NCI-H2227 (cell line): ENCODE data around the gene ACTL7B.
"Not testable (repeated sequence)": the region's sequence is repeated elsewhere in the genome, so short reads cannot be mapped to it uniquely, and the experiment has no call there.

Experiments used
- DNase-seq: peaks from one replicate; lab custom pipeline; 2025; ENCODE audit not compliant: unreplicated experiment; lab: John Stamatoyannopoulos, UW

ACTL7B gene, protein sequence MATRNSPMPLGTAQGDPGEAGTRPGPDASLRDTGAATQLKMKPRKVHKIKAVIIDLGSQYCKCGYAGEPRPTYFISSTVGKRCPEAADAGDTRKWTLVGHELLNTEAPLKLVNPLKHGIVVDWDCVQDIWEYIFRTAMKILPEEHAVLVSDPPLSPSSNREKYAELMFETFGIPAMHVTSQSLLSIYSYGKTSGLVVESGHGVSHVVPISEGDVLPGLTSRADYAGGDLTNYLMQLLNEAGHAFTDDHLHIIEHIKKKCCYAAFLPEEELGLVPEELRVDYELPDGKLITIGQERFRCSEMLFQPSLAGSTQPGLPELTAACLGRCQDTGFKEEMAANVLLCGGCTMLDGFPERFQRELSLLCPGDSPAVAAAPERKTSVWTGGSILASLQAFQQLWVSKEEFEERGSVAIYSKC

GRCh38 chr9:108855888-108856287 is at the start of gene ACTL7B:
Gene ACTL7B, minus strand, starts transcription at chr9:108855986. Its CDS starts 56 bp downstream, at chr9:108855930.
- no peak for DNase-seq

GRCh38 chr9:108905494-108905893 is 49.7 kb upstream of the ACTL7B start:
- DNase-seq = no peak

DNA sequence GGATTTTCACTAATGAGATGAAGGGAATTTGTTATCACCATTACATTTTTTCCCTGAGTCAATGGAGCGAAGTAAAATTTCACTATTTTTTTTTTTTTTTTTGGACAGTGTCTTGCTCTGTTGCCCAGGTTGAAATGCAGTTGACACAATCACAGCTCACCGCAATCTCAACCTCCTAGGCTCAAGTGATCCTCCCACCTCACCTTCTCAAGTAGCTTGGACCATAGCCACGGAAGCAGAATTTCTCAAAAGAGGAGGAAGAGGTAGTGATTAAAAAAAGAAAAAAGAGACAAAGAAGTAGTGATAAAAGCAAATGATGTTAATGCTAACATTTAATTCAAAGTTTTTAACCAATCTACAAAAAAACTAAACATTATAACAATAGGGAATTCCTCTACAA is 48.4 kb upstream of the ACTL7B start:
- DNase-seq = no peak

GRCh38 chr9:108903420-108904103 is 47.8 kb upstream of the ACTL7B start:
- DNase-seq = no peak

DNA sequence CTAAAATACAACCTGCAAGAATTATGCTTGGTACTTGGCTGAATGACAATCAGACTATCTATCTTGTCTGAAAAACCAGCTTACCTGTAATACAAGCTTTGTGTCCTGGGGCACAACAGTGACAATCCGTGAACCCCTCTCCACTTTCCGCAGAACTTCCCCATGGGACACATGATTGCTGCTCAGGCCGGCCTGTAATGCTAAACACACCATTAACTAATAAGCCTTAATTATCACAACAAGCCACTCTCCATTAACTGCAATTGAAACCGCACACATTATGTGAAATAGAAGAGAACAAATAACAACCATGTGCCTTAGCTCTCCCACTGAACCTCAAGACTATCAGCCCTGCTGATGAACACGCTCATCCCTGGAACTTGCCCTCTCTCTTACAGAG is 44.4 kb upstream of the ACTL7B start:
- DNase-seq = no peak

- DNase-seq = not testable (repeated sequence)
Observed at GRCh38 chr9:108899023-108899695, 43.4 kb upstream of the ACTL7B start.

DNA sequence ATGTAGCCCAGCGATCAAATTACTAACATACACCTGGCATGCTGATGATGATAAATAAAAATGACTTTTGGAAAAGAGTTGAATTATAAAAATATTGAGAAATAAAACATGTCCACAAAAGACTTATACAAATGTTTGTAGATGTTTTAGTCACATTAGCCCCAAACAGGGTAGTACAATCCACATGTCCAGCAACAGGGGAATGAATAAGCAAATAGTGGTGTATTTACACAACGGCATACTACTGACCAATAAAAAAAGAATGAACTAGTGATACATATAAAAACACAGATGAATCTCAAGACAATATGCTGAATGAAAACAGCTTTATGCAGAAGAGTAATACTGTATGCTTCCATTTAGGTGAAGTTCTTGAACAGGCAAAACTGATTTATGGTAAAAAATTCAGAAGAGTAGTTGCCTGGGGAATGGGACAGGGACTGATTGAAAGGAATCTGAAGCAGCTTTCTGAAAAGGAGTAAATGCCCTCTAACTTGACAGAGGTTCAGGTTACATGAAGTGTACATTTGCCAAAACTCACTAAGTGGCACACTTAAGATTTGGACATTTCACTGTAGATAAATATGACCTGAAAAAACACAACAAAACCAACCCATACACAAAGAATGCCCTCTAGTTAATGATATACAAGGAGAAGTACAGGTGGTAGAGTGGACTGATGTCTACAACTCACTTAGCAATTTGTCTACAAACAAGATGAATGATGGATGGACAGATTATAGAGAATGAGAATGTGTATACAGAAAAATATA is 41.7 kb upstream of the ACTL7B start:
- DNase-seq = no peak

DNA sequence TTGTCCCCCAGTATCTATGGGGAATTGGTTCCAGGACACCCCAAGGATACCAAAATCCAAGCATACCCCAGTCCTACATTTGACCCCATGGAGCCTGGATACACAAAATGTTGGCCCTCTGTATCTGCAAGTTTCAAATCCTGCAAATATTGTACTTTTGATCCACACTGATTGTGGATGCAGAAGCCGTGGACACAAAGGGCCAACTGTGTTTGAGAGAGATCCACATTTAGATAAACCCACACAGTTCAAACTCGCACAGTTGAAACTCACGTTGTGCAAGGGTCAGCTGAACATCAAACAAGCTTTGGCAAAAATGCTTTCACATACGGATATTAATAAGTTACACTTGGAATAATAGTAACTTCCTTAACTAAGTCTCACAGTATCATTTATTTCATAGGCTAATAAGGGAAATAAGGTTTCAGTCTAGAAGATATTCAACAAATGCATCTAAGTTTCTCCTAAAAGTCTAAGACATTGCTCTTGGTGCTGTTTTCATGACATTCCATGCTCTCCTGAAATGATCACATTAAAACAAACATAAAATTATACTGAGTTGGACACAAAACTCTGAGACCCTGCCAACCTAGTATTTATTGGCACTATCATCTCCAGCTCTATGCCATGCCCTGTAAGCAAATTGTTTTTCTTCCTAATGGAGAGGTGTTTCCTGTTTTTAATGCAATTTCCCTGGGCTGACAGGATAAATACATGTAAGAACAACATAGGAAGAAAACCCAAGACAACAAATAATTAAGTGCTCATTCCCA is 38.6 kb upstream of the ACTL7B start:
- no peak for DNase-seq

DNA sequence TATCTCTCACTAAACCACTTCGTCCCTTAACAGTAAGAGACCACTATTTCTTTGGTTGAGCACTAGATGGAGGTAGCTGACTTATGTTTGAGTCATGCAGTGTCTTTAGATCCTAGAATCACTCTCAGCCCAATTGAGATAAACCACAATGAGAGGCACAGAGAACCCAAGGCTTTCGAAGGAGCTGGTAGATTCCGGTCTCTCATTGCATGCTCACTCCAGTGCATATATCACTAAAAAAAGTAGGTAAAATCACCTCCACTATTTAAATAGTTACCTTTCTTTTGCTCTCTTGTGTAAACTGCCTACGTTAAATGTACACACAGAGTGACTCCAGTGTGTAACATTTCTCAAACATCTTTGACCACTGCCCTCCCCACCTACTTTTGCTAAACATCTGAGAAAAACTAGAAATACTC is 33.9 kb upstream of the ACTL7B start:
- DNase-seq = no peak

DNA sequence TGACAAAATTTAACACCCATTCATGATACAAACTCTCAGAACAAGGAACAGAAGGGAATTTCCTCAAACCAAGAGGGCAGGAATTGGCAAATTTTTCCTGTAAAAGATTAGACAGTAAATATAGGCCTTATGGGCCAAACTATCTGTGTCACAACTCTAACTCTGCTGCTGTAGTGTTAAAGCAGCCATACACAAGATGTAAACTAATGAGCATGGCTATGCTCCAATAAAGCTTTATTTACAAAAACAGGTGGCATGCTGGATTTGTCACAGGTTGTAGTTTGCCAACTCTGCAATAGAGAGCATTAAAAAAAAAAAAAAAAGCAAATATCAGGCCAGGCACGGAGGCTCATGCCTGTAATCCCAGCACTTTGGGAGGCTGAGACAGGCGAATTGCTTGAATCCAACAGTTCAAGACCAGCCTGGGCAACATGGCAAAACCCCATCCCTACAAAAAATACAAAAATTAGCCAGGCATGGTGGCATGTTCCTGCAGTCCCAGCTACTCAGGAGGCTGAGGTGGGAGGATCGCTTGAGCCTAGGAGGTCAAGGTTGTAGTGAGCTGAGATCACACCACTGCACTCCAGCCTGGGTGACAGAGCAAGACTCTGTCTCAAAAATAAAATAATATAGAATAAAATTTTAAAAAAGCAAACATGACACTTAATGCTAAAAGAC is 30.9 kb upstream of the ACTL7B start:
- not testable (repeated sequence) for DNase-seq

DNA sequence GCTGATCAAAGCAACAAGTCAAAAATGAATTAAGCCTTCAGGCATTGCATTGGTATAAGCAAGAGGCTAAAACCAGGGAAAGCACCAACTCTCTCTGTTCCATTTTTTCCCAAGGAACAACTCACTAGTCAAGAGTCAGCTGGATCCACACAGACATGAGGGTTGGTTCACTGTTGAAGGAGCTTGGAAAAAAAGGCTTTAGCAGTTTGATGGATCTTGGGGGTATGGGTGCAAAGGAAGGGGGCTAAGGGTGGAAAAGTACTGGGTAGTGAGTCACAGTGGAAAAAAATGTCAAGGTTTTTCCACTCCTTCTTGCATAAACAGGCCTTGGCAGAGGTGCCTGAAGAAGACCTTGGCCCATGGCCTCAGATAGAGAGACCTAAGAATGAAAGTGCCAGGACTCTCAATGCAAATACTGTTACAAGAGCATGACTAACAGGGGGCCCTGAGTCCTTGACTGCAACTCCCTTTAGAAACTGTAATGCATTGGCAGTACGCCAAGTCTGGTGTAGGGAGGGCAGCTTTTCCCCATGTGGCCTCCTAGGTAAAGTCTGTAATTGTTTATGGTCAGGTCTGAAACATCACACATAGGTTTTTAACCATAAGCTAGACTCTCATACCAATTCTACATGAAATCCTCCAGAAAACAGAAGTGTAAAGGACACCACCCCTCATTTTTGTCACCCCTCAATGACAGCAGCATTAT is 30.0 kb upstream of the ACTL7B start:
- peak; percentile 76 for DNase-seq

DNA sequence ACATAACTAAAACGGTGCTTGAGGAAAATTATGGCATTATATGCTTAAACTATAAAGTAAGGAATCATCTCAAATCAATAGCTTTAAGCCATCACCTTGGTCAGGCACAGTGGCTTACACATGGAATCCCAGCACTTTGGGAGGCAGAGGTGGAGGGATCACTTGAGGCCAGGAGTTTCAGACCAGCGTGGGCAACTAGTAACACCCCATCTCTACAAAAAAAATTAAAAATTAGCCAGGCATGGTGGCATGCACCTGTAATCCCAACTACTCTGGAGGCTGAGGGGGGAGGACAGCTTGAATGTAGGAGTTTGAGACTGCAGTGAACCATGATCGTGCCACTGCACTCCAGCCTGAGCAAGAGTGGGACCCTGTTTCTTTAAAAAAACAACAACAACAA is 28.9 kb upstream of the ACTL7B start:
- no peak for DNase-seq

GRCh38 chr9:108883085-108883484 is 27.3 kb upstream of the ACTL7B start:
- no peak for DNase-seq

DNA sequence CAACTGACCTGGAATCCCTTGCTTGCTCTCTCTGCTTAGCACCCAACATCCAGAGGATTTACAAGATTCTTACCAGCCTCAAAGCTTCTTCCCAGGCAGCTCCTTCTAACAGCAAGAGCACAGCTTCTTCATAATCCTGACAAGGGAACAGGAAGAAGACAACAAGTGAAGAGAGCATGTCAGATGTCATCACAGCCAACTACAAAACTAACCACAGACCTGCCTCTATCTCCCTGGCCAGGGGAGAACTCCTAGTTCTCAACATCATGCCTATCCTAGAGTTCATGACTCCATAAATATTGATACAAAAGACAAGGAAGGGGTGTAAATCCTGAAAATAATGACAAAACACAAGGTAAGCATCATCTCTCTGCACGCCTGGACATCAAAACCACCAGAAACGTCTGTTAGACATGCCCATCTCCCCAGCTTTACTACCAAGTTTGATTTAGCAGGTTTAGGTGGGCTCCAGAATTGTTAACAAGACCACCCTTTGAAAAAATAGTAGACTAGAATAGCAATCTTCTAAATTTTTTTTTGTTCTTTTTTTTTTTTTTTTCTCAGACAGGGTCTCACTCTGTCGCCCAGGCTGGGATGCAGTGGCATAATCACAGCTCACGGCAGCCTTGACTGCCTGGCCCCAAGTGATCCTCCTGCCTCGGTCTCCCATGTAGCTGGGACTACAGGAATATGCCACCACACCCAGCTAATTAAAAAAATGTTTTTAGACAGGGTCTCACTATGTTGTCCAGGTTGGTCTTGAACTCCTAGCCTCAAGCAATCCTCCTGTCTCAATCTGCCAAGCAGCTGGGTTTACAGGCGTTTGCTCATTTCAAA is 26.5 kb upstream of the ACTL7B start:
- DNase-seq = no peak

DNA sequence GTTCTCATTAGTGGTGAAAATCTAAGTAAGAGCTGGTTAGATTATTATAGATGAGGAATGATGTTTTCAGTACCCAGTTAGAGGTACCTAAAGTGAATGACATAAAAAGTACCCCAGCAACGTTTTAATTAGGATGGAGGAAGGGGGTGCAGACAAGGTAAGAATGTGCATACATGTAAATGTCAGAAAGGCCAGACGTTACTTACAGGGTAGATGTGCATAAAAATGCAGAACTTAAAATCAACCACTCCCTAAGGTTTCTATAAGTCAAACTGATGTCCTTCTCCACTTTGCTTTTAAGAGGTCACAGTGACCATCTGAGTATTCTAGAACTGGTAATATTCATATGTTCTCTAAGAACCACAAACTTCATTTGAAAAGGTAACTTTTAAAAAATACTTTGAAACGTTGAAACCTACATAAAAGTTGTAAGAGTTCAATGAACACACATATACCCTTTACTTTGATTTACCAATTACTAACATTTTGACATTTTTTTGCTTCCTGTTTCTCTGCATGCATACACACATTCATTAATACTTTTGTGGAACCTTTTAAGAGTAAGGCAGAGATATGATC is 25.0 kb upstream of the ACTL7B start:
- no peak for DNase-seq

DNA sequence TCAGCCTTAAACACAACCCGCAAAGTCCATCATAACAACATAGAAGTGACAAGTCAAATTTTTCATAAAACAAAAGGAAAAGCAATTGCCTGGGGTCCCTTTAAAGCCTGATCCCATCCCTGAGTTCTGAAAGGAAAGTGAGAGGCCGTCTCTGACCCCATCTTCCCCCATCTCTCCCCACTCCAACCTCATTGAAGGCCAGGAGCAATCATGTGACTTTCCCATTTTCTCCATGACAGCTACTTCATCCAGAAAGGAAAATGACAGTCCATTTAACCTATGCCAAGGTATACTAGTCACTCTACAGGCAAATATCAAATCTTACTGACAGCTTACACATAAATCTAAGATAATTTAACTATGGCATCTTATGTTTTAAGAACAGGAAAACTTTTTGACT is 21.7 kb upstream of the ACTL7B start:
- DNase-seq = no peak

DNA sequence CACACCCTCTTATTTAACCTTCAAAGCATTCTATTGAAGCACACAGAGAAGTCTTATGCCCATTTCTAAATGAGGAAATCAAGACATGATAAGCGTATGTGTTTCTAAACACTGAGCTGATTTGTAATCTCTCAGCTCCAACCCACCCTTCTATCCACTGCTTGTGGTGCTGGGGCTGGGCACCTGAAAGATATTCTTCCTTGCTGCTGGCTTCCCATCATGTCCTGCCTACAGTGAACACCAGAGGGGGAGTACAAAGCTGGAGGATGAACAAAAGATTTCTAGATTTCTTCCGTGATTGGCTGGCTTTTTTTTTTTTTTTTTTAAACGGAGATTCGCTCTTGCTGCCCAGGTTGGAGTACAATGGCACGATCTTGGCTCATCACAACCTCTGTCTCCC is 20.6 kb upstream of the ACTL7B start:
- DNase-seq = no peak
